ENCODE results near the gene SFTPA1.

GRCh38 chr10:79604294-79604693 is 6.4 kb upstream of the SFTPA1 start:
- TF ChIP-seq YY1 (IDR thresholded peaks at IDR 0.05; ENCODE audit: low read depth), result no peak
- no peak for TF ChIP-seq CREB1 (IDR thresholded peaks at IDR 0.05; ENCODE audit: low read depth)
